ENCODE measurements around the gene RPS6KA2. TPM values are rescaled to one million over a fixed set of nuclear protein-coding genes. Genes with fewer than 3 reads are reported as not detected.

RPS6KA2 gene
- total and polyA plus RNA-seq, 2 donors (not counting 3 experiments of a cell fraction or from before 2014, with no cell fraction given), result 54.5 to 75.8 TPM

DNA sequence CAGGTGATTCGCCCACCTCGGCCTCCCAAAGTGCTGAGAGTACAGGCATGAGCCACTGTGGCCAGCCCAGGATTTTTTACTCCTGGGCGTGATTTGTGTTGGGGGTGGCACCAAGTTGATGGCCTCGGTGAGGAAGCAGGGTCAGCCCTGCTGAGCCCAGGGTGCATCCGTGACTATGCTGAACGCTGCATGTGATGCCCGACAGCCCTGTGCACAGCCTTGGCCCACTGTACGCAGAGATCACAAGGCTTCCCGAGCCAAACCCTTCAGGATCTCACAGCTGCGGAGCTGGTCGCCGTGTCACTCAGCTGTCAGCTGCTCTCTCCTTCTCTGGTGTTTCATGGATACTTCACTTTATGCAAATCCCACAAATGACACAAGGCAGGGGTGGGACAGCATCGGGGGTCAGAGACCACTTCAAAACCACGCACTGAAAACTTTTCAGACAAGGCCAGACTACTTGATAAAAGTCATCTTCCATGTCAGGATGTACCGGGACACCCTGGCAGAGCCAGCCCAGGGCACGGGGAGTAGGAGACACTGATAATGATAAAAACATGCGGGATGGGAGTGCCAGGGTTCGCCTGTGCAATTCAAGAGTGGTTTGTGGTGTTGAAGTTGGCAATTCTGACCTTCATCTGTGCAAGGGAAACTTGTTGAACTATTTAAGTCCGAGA, 31.2 kb upstream of the RPS6KA2 start:
- dilution Hi-C loops (cut with MboI; ENCODE audit: extremely low pct_ligation_motif_present, low sequenced_read_pairs), result no loop called here

DNA sequence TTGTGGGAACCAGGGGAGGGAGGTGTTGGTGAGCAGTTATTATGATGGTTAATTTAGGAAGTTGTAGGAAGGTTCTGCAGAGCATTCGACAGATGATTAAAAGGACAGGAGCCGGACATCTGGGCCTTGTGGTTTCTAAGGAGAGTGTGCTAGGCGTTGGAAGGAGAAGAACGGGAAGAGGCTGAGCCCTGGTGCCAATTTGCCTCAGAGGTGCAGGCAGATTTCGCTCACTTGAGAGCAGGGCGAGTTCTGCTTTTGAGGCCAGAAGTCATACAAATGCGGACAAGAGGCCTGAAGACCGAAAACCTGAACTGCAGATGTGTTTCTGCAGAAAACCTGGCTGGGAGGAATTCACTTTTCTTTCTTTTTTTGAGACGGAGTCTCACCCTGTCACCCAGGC, 30.5 kb upstream of the RPS6KA2 start:
- no peaks in the 10 kb centered on the region for H3K36me3 ChIP-seq (ENCODE audit: control insufficient read depth in 2 of 2, extremely low read depth in 1 of 2, insufficient read depth in 2 of 2, low read length in 2 of 2)
- dilution Hi-C loops (cut with MboI; ENCODE audit: extremely low pct_ligation_motif_present, low sequenced_read_pairs) (no loop called here), intact Hi-C loops (cut with micrococcal nuclease) (no loop called here)
- no peaks in the 10 kb centered on the region for H3K4me1 ChIP-seq (ENCODE audit: control insufficient read depth, extremely low read depth, insufficient read depth, low read length)
- FAIRE-seq (no peak), DNase-seq (ENCODE audit: low read depth, low spot score) (no peak)
- H3K4me2 ChIP-seq (ENCODE audit: insufficient read depth, low read length), result no peak overlapping the region
- no peak overlapping the region for H3K27ac ChIP-seq (ENCODE audit: insufficient read depth, low read depth, low read length)
- ChIA-PET CTCF (no interaction called here), POLR2A (no interaction called here)
- no peaks in the 10 kb centered on the region for H4K20me1 ChIP-seq (replicated peaks; ENCODE audit: control insufficient read depth, extremely low read depth, insufficient read depth, low read length)
- no peak for TF ChIP-seq POLR2AphosphoS5 (IDR thresholded peaks at IDR 0.05; ENCODE audit: insufficient read depth, low read depth, low read length)
- TF ChIP-seq EZH2 (IDR thresholded peaks at IDR 0.05; ENCODE audit: borderline replicate concordance, low read depth, low read length, severe bottlenecking), result no peak
- TF ChIP-seq MYC (IDR thresholded peaks at IDR 0.05; ENCODE audit: low read depth, low read length), result no peak
- TF ChIP-seq JUN (IDR thresholded peaks at IDR 0.05; ENCODE audit: borderline replicate concordance, insufficient read depth, insufficient read length, low read depth), result no peak
- TF ChIP-seq FOS (IDR thresholded peaks at IDR 0.05; ENCODE audit: borderline replicate concordance, insufficient read depth, low read length), result no peak
- TF ChIP-seq, protein P1, sequence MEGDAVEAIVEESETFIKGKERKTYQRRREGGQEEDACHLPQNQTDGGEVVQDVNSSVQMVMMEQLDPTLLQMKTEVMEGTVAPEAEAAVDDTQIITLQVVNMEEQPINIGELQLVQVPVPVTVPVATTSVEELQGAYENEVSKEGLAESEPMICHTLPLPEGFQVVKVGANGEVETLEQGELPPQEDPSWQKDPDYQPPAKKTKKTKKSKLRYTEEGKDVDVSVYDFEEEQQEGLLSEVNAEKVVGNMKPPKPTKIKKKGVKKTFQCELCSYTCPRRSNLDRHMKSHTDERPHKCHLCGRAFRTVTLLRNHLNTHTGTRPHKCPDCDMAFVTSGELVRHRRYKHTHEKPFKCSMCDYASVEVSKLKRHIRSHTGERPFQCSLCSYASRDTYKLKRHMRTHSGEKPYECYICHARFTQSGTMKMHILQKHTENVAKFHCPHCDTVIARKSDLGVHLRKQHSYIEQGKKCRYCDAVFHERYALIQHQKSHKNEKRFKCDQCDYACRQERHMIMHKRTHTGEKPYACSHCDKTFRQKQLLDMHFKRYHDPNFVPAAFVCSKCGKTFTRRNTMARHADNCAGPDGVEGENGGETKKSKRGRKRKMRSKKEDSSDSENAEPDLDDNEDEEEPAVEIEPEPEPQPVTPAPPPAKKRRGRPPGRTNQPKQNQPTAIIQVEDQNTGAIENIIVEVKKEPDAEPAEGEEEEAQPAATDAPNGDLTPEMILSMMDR (IDR thresholded peaks at IDR 0.05; ENCODE audit: extremely low read depth in 1 of 2, insufficient read depth in 1 of 2, low read depth in 1 of 2, low read length in 2 of 2), result no peak
- no peak overlapping the region for H2AFZ ChIP-seq (ENCODE audit: low read depth, low read length)
- H3K9me3 ChIP-seq (replicated peaks; ENCODE audit: control insufficient read depth, insufficient read depth, low read length), result no peaks in the 10 kb centered on the region
- no peaks in the 10 kb centered on the region for H3K79me2 ChIP-seq (ENCODE audit: control insufficient read depth, insufficient read depth, low read length)
- H3K4me3 ChIP-seq (replicated peaks in 1 of 3; ENCODE audit: insufficient read depth in 1 of 3, low read depth in 1 of 3, low read length in 3 of 3), result no peak overlapping the region
- no TSS peak for BruUV-seq (replicated peaks)
- no peak overlapping the region for H3K9ac ChIP-seq (replicated peaks; ENCODE audit: extremely low read depth, insufficient read depth, low read length)
- H3K9me1 ChIP-seq (replicated peaks; ENCODE audit: control insufficient read depth, extremely low read depth, insufficient read depth, low read length), result no peaks in the 10 kb centered on the region
- H3K27me3 ChIP-seq (ENCODE audit: control insufficient read depth in 2 of 2, insufficient read depth in 2 of 2, low read length in 2 of 2), result peaks cover 1 to 7% of the 10 kb centered on the region in 2 experiments

More for the DNA sequence above, 31.2 kb upstream of the RPS6KA2 start:
- no peak overlapping the region for H2AFZ ChIP-seq (ENCODE audit: low read depth, low read length)
- DNase-seq (ENCODE audit: low read depth, low spot score) (no peak), FAIRE-seq (no peak)
- H3K27ac ChIP-seq (ENCODE audit: insufficient read depth, low read depth, low read length), result no peak overlapping the region
- no TSS peak for BruUV-seq (replicated peaks)
- no peaks in the 10 kb centered on the region for H3K79me2 ChIP-seq (ENCODE audit: control insufficient read depth, insufficient read depth, low read length)
- no peak overlapping the region for H3K4me3 ChIP-seq (replicated peaks in 1 of 3; ENCODE audit: insufficient read depth in 1 of 3, low read depth in 1 of 3, low read length in 3 of 3)
- no peaks in the 10 kb centered on the region for H3K9me1 ChIP-seq (replicated peaks; ENCODE audit: control insufficient read depth, extremely low read depth, insufficient read depth, low read length)
- H3K36me3 ChIP-seq (ENCODE audit: control insufficient read depth in 2 of 2, extremely low read depth in 1 of 2, insufficient read depth in 2 of 2, low read length in 2 of 2), result no peaks in the 10 kb centered on the region
- H3K27me3 ChIP-seq (ENCODE audit: control insufficient read depth in 2 of 2, insufficient read depth in 2 of 2, low read length in 2 of 2), result peaks cover 1 to 7% of the 10 kb centered on the region in 2 experiments
- POLR2A ChIA-PET, result no interaction called here
- TF ChIP-seq POLR2AphosphoS5 (IDR thresholded peaks at IDR 0.05; ENCODE audit: insufficient read depth, low read depth, low read length) (no peak), MYC (IDR thresholded peaks at IDR 0.05; ENCODE audit: low read depth, low read length) (no peak), GATA2 (IDR thresholded peaks at IDR 0.05; ENCODE audit: insufficient read depth, insufficient read length, low read depth, low read length) (no peak), FOS (IDR thresholded peaks at IDR 0.05; ENCODE audit: borderline replicate concordance, insufficient read depth, low read length) (no peak), JUN (IDR thresholded peaks at IDR 0.05; ENCODE audit: borderline replicate concordance, insufficient read depth, insufficient read length, low read depth) (no peak), POLR2A (IDR thresholded peaks at IDR 0.05; ENCODE audit: low read depth, low read length) (no peak)
- TF ChIP-seq, protein P2, sequence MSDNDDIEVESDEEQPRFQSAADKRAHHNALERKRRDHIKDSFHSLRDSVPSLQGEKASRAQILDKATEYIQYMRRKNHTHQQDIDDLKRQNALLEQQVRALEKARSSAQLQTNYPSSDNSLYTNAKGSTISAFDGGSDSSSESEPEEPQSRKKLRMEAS (IDR thresholded peaks at IDR 0.05; ENCODE audit: insufficient read depth, insufficient read length), result no peak
- no peaks in the 10 kb centered on the region for H4K20me1 ChIP-seq (replicated peaks; ENCODE audit: control insufficient read depth, extremely low read depth, insufficient read depth, low read length)
- no peak overlapping the region for H3K4me2 ChIP-seq (ENCODE audit: insufficient read depth, low read length)
- CTCF ChIA-PET, result no interaction called here
- intact Hi-C loops (cut with micrococcal nuclease), result no loop called here
- H3K4me1 ChIP-seq (ENCODE audit: control insufficient read depth, extremely low read depth, insufficient read depth, low read length), result no peaks in the 10 kb centered on the region
- no peak overlapping the region for H3K9ac ChIP-seq (replicated peaks; ENCODE audit: extremely low read depth, insufficient read depth, low read length)
- no peaks in the 10 kb centered on the region for H3K9me3 ChIP-seq (replicated peaks; ENCODE audit: control insufficient read depth, insufficient read depth, low read length)

Measured in endothelial cell of umbilical vein (primary cell).